B cell (primary cell): ENCODE results near the gene VARS1. TPM values are rescaled to one million over a fixed set of nuclear protein-coding genes. Genes with fewer than 3 reads are reported as not detected.

ENCODE experiments used
- ATAC-seq: fragments of 200-7000 bp; cut with Tn5 transposase; one replicate; pipeline ENCODE4 v1.10.0; 2021; ENCODE audit warnings: low read depth, mild to moderate bottlenecking, moderate number of reproducible peaks, moderate library complexity
- CTCF ChIA-PET: fragments of 350-600 bp; sonication (Branson Sonifier 250); formaldehyde crosslinking; loops from one replicate; lab custom pipeline; 2021; ENCODE audit warnings: antibody characterized with exemption, inconsistent platforms; lab: Charles Lee
- POLR2A ChIA-PET: fragments of 350-600 bp; sonication (Branson Sonifier 250); formaldehyde crosslinking; loops from one replicate; lab custom pipeline; 2021; ENCODE audit warnings: antibody characterized with exemption; lab: Charles Lee
- DNase-seq: peaks from one replicate; pipeline ENCODE4 v3.0.0; 2013
- H2AFZ ChIP-seq: 2 replicates; pipeline ENCODE4 v1.6.1; 2012; ENCODE audit warnings: mild to moderate bottlenecking, low read depth, low read length; ENCODE audit not compliant: insufficient read depth, poor library complexity, severe bottlenecking
- H3K27ac ChIP-seq, 2 donors: 1 replicate in 1 of 2; 2 replicates in 1 of 2; pipeline ENCODE4 v1.5.1; 2012 to 2013; ENCODE audit warnings: low read length in 2 of 2, mild to moderate bottlenecking in 2 of 2, moderate library complexity in 1 of 2
- H3K27me3 ChIP-seq, 4 experiments: fragments of 200-600 bp in 1 of 4; sonication (generic) in 1 of 4; replicated peaks in 1 of 4; 1 replicate in 2 of 4; 2 replicates in 2 of 4; pipeline versions ENCODE4 v1.6.1 to v1.7.0; 2013 to 2016; ENCODE audit warnings: low read length in 3 of 4, mild to moderate bottlenecking in 2 of 4, mixed read lengths in 1 of 4, moderate library complexity in 1 of 4; ENCODE audit not compliant: insufficient read depth in 4 of 4, control insufficient read depth in 3 of 4; ENCODE audit errors: control extremely low read depth in 1 of 4
- H3K36me3 ChIP-seq, 2 experiments: replicated peaks in 1 of 2; 1 replicate in 1 of 2; 2 replicates in 1 of 2; pipeline versions ENCODE4 v1.6.1 to v1.7.1; 2013; ENCODE audit warnings: low read length in 1 of 2; ENCODE audit not compliant: insufficient read depth in 2 of 2, control insufficient read depth in 1 of 2; ENCODE audit errors: control extremely low read depth in 1 of 2, extremely low read depth in 1 of 2
- H3K4me1 ChIP-seq, 2 donors: fragments of 200-600 bp in 1 of 2; sonication (generic) in 1 of 2; 1 replicate in 1 of 2; 2 replicates in 1 of 2; pipeline versions ENCODE4 v1.5.1 to v1.6.1; 2013 to 2017; ENCODE audit warnings: low read length in 2 of 2; ENCODE audit not compliant: control insufficient read depth in 2 of 2, insufficient read depth in 2 of 2
- H3K4me2 ChIP-seq: replicated peaks from 2 replicates; pipeline ENCODE3; 2012; ENCODE audit warnings: mild to moderate bottlenecking, low read depth, low read length; ENCODE audit not compliant: poor library complexity, severe bottlenecking
- H3K4me3 ChIP-seq, 5 experiments: fragments of 200-600 bp in 1 of 5; sonication (generic) in 1 of 5; 1 replicate in 3 of 5; 2 replicates in 2 of 5; pipeline versions ENCODE4 v1.5.1 to v1.7.0; 2011 to 2016; ENCODE audit warnings: low read length in 4 of 5, mild to moderate bottlenecking in 4 of 5, low read depth in 2 of 5, control low read depth in 1 of 5, moderate library complexity in 1 of 5; ENCODE audit not compliant: insufficient read depth in 1 of 5; ENCODE audit errors: control extremely low read depth in 1 of 5, extremely low read depth in 1 of 5
- H3K79me2 ChIP-seq: fragments of 200-600 bp; sonication (generic); one replicate; pipeline ENCODE4 v1.6.0; 2016; ENCODE audit warnings: low read length; ENCODE audit not compliant: control insufficient read depth, insufficient read depth
- H3K9ac ChIP-seq: fragments of 200-600 bp; sonication (generic); 2 replicates; pipeline ENCODE4 v1.6.1; 2017; ENCODE audit warnings: mild to moderate bottlenecking, low read length, moderate library complexity
- H3K9me3 ChIP-seq, 3 donors: one replicate each; pipeline versions ENCODE4 v1.6.1 to v1.7.1; 2013; ENCODE audit warnings: low read length in 2 of 3; ENCODE audit not compliant: control insufficient read depth in 2 of 3, insufficient read depth in 1 of 3; ENCODE audit errors: control extremely low read depth in 1 of 3
- H4K20me1 ChIP-seq: 2 replicates; pipeline ENCODE4 v1.6.0; 2012; ENCODE audit warnings: mild to moderate bottlenecking, low read length; ENCODE audit not compliant: insufficient read depth, control insufficient read depth, poor library complexity, severe bottlenecking
- H3K27ac Mint-ChIP-seq: one replicate; pipeline ENCODE4 v1.8.0; 2021; ENCODE audit warnings: mixed read lengths
- H3K27me3 Mint-ChIP-seq: one replicate; pipeline ENCODE4 v1.8.0; 2021; ENCODE audit warnings: mixed read lengths
- H3K4me1 Mint-ChIP-seq: one replicate; pipeline ENCODE4 v1.8.0; 2021; ENCODE audit warnings: mixed read lengths
- H3K4me3 Mint-ChIP-seq: one replicate; pipeline ENCODE4 v1.8.0; 2021; ENCODE audit warnings: mixed read lengths
- H3K9me3 Mint-ChIP-seq: one replicate; pipeline ENCODE4 v1.8.0; 2022; ENCODE audit warnings: mixed read lengths; ENCODE audit not compliant: insufficient read depth
- CTCF ChIP-seq: fragments of 200-600 bp; IDR thresholded peaks from one replicate; pipeline ENCODE4 v1.8.0; 2022; ENCODE audit warnings: antibody characterized with exemption, mild to moderate bottlenecking
- EZH2 ChIP-seq: IDR thresholded peaks from 2 replicates; pipeline ENCODE4 v1.6.1; 2012; ENCODE audit warnings: borderline replicate concordance, low read depth, mild to moderate bottlenecking, moderate library complexity, low read length; ENCODE audit not compliant: insufficient read depth, poor library complexity, severe bottlenecking
- WGBS: methylation state at CpG from one replicate; pipeline ENCODE4 v1.1.5; 2013; ENCODE audit warnings: missing lambda C conversion rate; ENCODE audit not compliant: insufficient coverage; 5-methylcytosine and 5-hydroxymethylcytosine counted together
- intact Hi-C: fragments of 100-400 bp; cut with micrococcal nuclease; formaldehyde crosslinking; loops from one replicate; pipeline ENCODE4 v1.10.0; 2022
- polyA plus RNA-seq: library from polyadenylated mRNA; depleted of rRNA; stranded (reverse); fragments of >200 nt; gene quantifications from 2 replicates; pipeline ENCODE4 v1.2.3, GENCODE V29; 2012
- total RNA-seq, 2 donors: library from RNA; stranded (reverse); fragments of 120-200 nt in 1 of 2; gene quantifications; 1 replicate in 1 of 2; 2 replicates in 1 of 2; pipeline versions ENCODE4 v1.2.3 to v1.2.4, GENCODE V29; 2013 to 2022

The VARS1 gene
- total and polyA plus RNA-seq, 2 donors (not counting 1 experiment from before 2014, with no cell fraction given): 52.3 to 66.8 TPM

- Histone ChIP-seq H3K27me3 (no peaks in the 10 kb centered on the region), H3K36me3 (peaks cover 0 to 28% of the 10 kb centered on the region in 2 experiments), H3K4me3 (peak overlapping the region; percentile 85 to 95 (median 90)), H4K20me1 (peaks cover 15% of the 10 kb centered on the region), H2AFZ (peak overlapping the region; percentile 90), H3K79me2 (peaks cover 55% of the 10 kb centered on the region), H3K4me1 (peaks cover 44 to 75% of the 10 kb centered on the region in 2 donors), H3K9me3 (no peaks in the 10 kb centered on the region), H3K4me2 (peak overlapping the region; percentile 73), H3K27ac (peak overlapping the region; percentile 97 to 98), H3K9ac (peak overlapping the region; percentile 90)
- H3K4me3 Mint-ChIP-seq: peak overlapping the region; percentile 87
- WGBS: under 1% methylated on average over 52 of the region's 59 CpGs
- H3K4me1 Mint-ChIP-seq: peaks cover 56% of the 10 kb centered on the region
- intact Hi-C loops: loop anchor here (1.0 to 10.0 kb wide), 9 partner anchors 28 to 342 kb away; partner anchors contain the start of genes BAG6, DXO, EHMT2 and NEU1
- TF ChIP-seq CTCF (no peak), EZH2 (no peak)
- POLR2A ChIA-PET: interaction anchor here (0.6 to 2.1 kb wide), 11 partner anchors 8 to 393 kb away, joined by 3 to 15 read pairs (median 4); partner anchors contain the start of genes BAG6, LSM2, NEU1 and PRRC2A
- no peaks in the 10 kb centered on the region for H3K27me3 Mint-ChIP-seq
- peak overlapping the region; percentile 92 for H3K27ac Mint-ChIP-seq
- CTCF ChIA-PET: interaction anchor here (0.6 to 2.4 kb wide), 9 partner anchors 28 to 284 kb away, joined by 3 to 8 read pairs (median 4); partner anchors contain the start of genes LSM2 and NEU1
- peak; percentile 91 for DNase-seq
- peak; percentile 61 for ATAC-seq
- no peaks in the 10 kb centered on the region for H3K9me3 Mint-ChIP-seq
Observed at GRCh38 chr6:31834367-31835250, 39.1 kb upstream of the VARS1 start.
